ENCODE measurements around the gene PHF19.

The PHF19 gene

GRCh38 chr9:120875954-120876841 lies 790 bp downstream of the PHF19 start:
- H3K4me3 ChIP-seq (ENCODE audit: low read depth, low read length), result peak overlapping the region; percentile 70
- no peak for DNase-seq (ENCODE audit: low read depth)
- TF ChIP-seq, protein P1, sequence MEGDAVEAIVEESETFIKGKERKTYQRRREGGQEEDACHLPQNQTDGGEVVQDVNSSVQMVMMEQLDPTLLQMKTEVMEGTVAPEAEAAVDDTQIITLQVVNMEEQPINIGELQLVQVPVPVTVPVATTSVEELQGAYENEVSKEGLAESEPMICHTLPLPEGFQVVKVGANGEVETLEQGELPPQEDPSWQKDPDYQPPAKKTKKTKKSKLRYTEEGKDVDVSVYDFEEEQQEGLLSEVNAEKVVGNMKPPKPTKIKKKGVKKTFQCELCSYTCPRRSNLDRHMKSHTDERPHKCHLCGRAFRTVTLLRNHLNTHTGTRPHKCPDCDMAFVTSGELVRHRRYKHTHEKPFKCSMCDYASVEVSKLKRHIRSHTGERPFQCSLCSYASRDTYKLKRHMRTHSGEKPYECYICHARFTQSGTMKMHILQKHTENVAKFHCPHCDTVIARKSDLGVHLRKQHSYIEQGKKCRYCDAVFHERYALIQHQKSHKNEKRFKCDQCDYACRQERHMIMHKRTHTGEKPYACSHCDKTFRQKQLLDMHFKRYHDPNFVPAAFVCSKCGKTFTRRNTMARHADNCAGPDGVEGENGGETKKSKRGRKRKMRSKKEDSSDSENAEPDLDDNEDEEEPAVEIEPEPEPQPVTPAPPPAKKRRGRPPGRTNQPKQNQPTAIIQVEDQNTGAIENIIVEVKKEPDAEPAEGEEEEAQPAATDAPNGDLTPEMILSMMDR (IDR thresholded peaks at IDR 0.05; ENCODE audit: low read depth, low read length, missing control alignments), result no peak

DNA sequence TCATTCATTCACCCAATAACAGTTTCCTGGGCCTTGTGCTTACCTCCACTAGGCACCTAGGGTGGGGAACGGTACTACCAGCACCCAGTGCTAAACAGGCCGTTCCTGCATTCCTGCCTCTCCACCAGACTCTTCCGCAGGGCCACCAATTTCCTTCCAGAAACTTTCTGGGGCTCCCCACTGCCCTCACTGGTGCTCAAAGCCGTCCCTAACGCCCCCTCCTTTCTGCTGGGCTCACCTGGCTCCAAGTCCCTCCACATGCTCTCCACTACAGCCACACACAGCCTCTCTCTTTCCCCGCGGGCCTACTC lies 1.4 kb downstream of the PHF19 start:
- DNase-seq (ENCODE audit: low read depth), result no peak
- H3K4me3 ChIP-seq (ENCODE audit: low read depth, low read length), result peak overlapping the region; percentile 70
- TF ChIP-seq, protein P1 (IDR thresholded peaks at IDR 0.05; ENCODE audit: low read depth, low read length, missing control alignments), result no peak

DNA sequence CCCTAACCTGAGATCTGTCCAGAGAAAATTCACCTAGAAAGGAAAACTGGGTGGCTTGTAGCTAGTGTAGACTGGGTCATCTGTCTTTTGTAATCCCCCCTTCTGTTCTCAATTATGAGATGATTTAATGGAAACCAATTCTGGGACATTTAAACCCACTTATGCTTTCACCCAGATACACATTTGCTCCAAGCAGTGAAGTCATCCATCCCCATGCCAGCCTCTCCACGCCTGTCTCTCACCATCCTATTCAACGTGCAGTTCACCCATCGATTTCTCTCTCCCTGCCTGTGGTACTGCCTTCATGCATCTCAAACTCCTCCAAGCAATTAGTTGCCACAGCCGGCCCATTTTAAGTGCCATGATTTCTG lies 1.8 kb downstream of the PHF19 start:
- TF ChIP-seq, protein P1 (IDR thresholded peaks at IDR 0.05; ENCODE audit: low read depth, low read length, missing control alignments), result no peak
- peak overlapping the region; percentile 70 for H3K4me3 ChIP-seq (ENCODE audit: low read depth, low read length)
- DNase-seq (ENCODE audit: low read depth), result no peak

GRCh38 chr9:120874226-120875194 lies 2.5 kb downstream of the PHF19 start:
- H3K4me3 ChIP-seq (ENCODE audit: low read depth, low read length), result no peak overlapping the region; the same call in 1 of the 2 replicates
- DNase-seq (ENCODE audit: low read depth), result no peak
- TF ChIP-seq, protein P1 (IDR thresholded peaks at IDR 0.05; ENCODE audit: low read depth, low read length, missing control alignments), result no peak

DNA sequence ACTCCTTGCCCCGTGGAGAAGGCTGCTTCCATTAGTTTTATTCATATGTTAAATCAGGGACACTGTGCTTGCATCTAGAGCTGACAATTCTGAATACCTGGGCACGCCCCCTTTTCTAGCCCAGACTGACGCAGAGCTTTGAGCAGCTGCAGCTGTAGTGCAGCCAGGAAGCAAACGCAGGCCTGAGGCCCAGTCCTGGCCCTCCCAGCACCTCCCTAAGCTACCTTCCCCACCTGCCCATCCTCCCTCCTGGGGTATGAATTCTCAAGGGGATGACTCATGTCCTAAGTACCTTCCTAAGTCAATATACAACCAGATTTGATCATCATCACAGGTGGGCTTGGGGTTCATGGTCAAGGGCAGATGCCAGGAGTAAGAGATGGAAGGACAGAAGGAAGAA lies 3.5 kb downstream of the PHF19 start:
- H3K4me3 ChIP-seq (ENCODE audit: low read depth, low read length), result no peak overlapping the region
- DNase-seq (ENCODE audit: low read depth), result no peak
- TF ChIP-seq, protein P1 (IDR thresholded peaks at IDR 0.05; ENCODE audit: low read depth, low read length, missing control alignments), result no peak

DNA sequence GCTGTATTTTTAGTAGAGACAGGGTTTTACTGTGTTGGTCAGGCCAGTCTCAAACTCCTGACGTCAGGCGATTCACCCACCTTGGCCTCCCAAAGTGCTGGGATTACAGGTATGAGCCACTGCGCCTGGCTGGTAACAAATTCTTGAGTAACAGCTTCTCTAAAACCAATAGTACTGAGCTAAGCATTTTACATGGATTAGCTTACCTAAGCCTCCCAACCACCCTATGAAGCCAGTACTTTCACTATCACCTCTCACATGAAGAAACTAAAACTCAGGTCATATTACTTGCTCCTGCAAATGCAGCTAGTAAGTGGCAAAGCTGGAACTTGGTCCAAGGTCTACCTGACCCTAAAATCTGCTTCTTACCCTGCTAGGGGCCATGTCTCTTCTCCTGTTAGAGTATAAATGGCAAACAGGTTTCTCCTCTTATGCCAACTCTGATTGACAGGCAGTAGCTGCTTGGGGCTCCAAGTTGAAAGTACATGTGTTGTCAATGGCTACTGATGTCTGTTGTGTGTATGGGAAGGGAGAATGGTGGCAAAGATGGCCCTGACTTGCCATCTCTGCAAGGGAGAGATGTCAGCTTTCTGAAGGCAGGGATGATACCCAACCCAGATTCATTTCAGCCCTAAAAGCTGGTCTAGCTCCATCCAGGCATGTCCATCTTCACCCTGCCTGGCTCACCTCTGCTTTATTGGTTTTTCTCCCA lies 4.0 kb downstream of the PHF19 start:
- TF ChIP-seq, protein P1 (IDR thresholded peaks at IDR 0.05; ENCODE audit: low read depth, low read length, missing control alignments), result no peak
- H3K4me3 ChIP-seq (ENCODE audit: low read depth, low read length), result no peak overlapping the region
- DNase-seq (ENCODE audit: low read depth), result no peak
